ENCODE measurements around the gene CSPG5. TPM values are rescaled to one million over a fixed set of nuclear protein-coding genes. Genes with fewer than 3 reads are reported as not detected.

The CSPG5 gene
- total and polyA plus RNA-seq, 7 experiments from 2014 or later: 0.10 to 0.51 (median 0.43) TPM; not detected in 3

DNA sequence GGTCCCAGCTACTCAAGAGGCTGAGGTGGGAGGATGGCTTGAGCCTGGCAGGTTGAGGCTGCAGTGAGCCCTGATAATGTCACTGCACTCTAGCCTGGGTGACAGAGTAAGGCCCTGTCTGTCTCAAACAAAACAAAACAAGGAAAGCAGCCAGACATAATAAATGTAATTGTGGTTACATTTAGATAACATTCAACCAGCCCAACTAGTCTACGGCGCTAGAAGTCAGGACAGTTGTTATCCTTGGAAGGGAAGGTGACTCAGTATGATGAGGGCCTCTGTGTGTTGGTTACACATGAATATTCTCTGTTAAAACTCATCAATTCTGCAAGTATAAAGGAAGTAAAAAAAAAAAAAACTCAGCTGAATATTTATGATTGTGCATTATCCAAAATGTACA is 27.0 kb upstream of the CSPG5 start:
- intact Hi-C loops (cut with micrococcal nuclease): no loop called here
- ATAC-seq (no peak), DNase-seq (no peak)
- H3K4me3 ChIP-seq (ENCODE audit: low read length): no peak overlapping the region
- no peaks in the 10 kb centered on the region for H3K27me3 ChIP-seq (ENCODE audit: control insufficient read depth in 2 of 2, insufficient read depth in 2 of 2, low read length in 2 of 2)
- no peaks in the 10 kb centered on the region for H3K9me3 ChIP-seq (ENCODE audit: control insufficient read depth in 2 of 3, low read length in 3 of 3)
- H3K36me3 ChIP-seq (ENCODE audit: control insufficient read depth in 2 of 3, insufficient read depth in 3 of 3, low read length in 3 of 3): peaks cover 4 to 68% (median 5%) of the 10 kb centered on the region in 3 experiments
- no peaks in the 10 kb centered on the region for H3K4me1 ChIP-seq (ENCODE audit: control insufficient read depth in 2 of 2, insufficient read depth in 2 of 2, low read length in 2 of 2)
- no peak overlapping the region for H3K27ac ChIP-seq (ENCODE audit: low read depth, low read length)
- Mint-ChIP-seq H3K36me3 (peaks cover 16 to 54% (median 30%) of the 10 kb centered on the region in 5 donors), H3K4me3 (no peak overlapping the region), H3K9me3 (no peaks in the 10 kb centered on the region), H3K27me3 (no peaks in the 10 kb centered on the region), H3K4me1 (peaks cover 0 to 11% (median 4%) of the 10 kb centered on the region in 7 donors), H3K27ac (peak overlapping the region in 1 of 9 donors; percentile 3)
- POLR2A ChIA-PET: no interaction called here
- CTCF ChIA-PET: no interaction called here

DNA sequence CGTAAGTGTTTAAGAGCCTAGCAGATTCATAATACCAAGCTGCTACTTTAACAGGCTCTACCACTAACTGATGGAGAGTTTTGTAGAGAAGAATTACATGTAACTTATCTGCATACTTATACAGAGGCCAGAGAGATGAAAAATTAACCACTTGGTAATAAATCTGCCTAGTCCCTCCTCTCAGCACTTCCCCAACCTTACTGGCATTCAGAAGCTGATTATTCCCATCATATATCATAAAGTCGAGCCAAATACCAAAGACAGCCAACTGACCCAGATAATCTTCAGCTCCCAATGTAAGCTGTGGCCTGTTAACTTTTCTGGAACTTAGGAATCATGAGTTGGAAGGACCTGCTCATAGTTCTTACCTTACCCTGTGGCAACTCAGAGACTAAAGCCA is 25.5 kb upstream of the CSPG5 start:
- Mint-ChIP-seq H3K9me3 (no peaks in the 10 kb centered on the region), H3K27me3 (no peaks in the 10 kb centered on the region), H3K27ac (no peak overlapping the region), H3K36me3 (peaks cover 4 to 44% (median 18%) of the 10 kb centered on the region in 5 donors), H3K4me1 (peaks cover 0 to 11% (median 4%) of the 10 kb centered on the region in 7 donors), H3K4me3 (no peak overlapping the region)
- ATAC-seq: no peak
- Histone ChIP-seq H3K27me3 (ENCODE audit: control insufficient read depth in 2 of 2, insufficient read depth in 2 of 2, low read length in 2 of 2) (no peaks in the 10 kb centered on the region), H3K36me3 (ENCODE audit: control insufficient read depth in 2 of 3, insufficient read depth in 3 of 3, low read length in 3 of 3) (peaks cover 0 to 61% (median 5%) of the 10 kb centered on the region in 3 experiments), H3K4me3 (ENCODE audit: low read length) (no peak overlapping the region), H3K4me1 (ENCODE audit: control insufficient read depth in 2 of 2, insufficient read depth in 2 of 2, low read length in 2 of 2) (no peaks in the 10 kb centered on the region), H3K9me3 (ENCODE audit: control insufficient read depth in 2 of 3, low read length in 3 of 3) (no peaks in the 10 kb centered on the region), H3K27ac (ENCODE audit: low read depth, low read length) (no peak overlapping the region)
- ChIA-PET CTCF (interaction anchor here (0.6 kb wide), 1 partner anchor 197 kb away, joined by 3 read pairs; no protein-coding TSS in a partner anchor), POLR2A (no interaction called here)
- DNase-seq: no peak
- intact Hi-C loops (cut with micrococcal nuclease): no loop called here

DNA sequence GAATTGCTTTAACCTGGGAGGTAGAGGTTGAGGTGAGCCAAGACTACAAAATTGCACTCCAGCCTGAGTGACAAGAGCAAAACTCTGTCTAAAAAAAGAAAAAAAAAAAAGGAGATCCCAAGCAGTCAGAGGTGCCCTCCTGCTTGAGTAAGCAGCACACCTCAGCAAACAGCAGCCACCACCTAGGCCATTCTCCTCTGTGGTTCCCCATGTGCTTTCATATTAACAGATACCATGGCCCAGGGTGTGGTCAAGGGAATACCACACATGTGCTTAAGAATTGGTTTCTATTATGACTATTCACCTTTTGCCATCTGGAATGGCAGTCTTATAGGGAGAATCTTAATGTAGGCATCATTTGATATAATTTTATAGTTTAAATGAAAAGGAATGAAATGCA is 24.7 kb upstream of the CSPG5 start:
- Mint-ChIP-seq H3K27ac (peak overlapping the region in 2 of 9 donors; percentile 44 to 57), H3K36me3 (peaks cover 4 to 40% (median 14%) of the 10 kb centered on the region in 5 donors), H3K4me3 (no peak overlapping the region), H3K9me3 (no peaks in the 10 kb centered on the region), H3K4me1 (peaks cover 0 to 11% (median 3%) of the 10 kb centered on the region in 7 donors), H3K27me3 (no peaks in the 10 kb centered on the region)
- H3K36me3 ChIP-seq (ENCODE audit: control insufficient read depth in 2 of 3, insufficient read depth in 3 of 3, low read length in 3 of 3): peaks cover 0 to 62% (median 5%) of the 10 kb centered on the region in 3 experiments
- H3K27me3 ChIP-seq (ENCODE audit: control insufficient read depth in 2 of 2, insufficient read depth in 2 of 2, low read length in 2 of 2): no peaks in the 10 kb centered on the region
- no peaks in the 10 kb centered on the region for H3K9me3 ChIP-seq (ENCODE audit: control insufficient read depth in 2 of 3, low read length in 3 of 3)
- H3K4me1 ChIP-seq (ENCODE audit: control insufficient read depth in 2 of 2, insufficient read depth in 2 of 2, low read length in 2 of 2): no peaks in the 10 kb centered on the region
- DNase-seq (no peak), ATAC-seq (no peak)
- ChIA-PET CTCF (no interaction called here), POLR2A (no interaction called here)
- no peak overlapping the region for H3K27ac ChIP-seq (ENCODE audit: low read depth, low read length)
- intact Hi-C loops (cut with micrococcal nuclease): no loop called here
- H3K4me3 ChIP-seq (ENCODE audit: low read length): no peak overlapping the region

DNA sequence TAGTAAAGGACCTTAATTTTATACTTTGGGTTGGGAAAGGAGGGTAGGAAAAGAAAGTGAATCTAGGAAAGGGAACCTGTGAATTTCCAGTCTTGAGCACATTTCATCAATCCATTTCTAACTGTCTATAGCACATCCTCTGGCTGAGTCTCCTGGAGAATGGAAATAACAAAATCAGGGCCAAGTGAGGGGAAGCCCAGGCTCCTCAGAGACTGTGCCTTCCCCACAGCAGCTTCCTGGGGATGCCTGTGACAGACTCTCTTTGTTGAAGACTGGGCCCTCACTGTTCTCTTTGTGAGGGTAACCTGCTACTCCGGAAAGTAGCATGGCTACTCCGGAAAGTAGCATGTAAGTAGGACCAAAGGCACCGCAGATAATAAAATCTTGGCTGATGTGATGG is 22.6 kb upstream of the CSPG5 start:
- POLR2A ChIA-PET: no interaction called here
- Mint-ChIP-seq H3K4me1 (peaks cover 0 to 11% (median 4%) of the 10 kb centered on the region in 7 donors), H3K4me3 (no peak overlapping the region), H3K27ac (peak overlapping the region in 2 of 9 donors; percentile 36 to 49), H3K36me3 (peaks cover 3 to 42% (median 15%) of the 10 kb centered on the region in 5 donors), H3K27me3 (no peaks in the 10 kb centered on the region), H3K9me3 (no peaks in the 10 kb centered on the region)
- no peaks in the 10 kb centered on the region for H3K27me3 ChIP-seq (ENCODE audit: control insufficient read depth in 2 of 2, insufficient read depth in 2 of 2, low read length in 2 of 2)
- no peaks in the 10 kb centered on the region for H3K4me1 ChIP-seq (ENCODE audit: control insufficient read depth in 2 of 2, insufficient read depth in 2 of 2, low read length in 2 of 2)
- DNase-seq (no peak), ATAC-seq (no peak)
- intact Hi-C loops (cut with micrococcal nuclease): no loop called here
- H3K9me3 ChIP-seq (ENCODE audit: control insufficient read depth in 2 of 3, low read length in 3 of 3): no peaks in the 10 kb centered on the region
- H3K27ac ChIP-seq (ENCODE audit: low read depth, low read length): no peak overlapping the region
- peaks cover 0 to 53% (median 5%) of the 10 kb centered on the region in 3 experiments for H3K36me3 ChIP-seq (ENCODE audit: control insufficient read depth in 2 of 3, insufficient read depth in 3 of 3, low read length in 3 of 3)
- CTCF ChIA-PET: no interaction called here
- H3K4me3 ChIP-seq (ENCODE audit: low read length): no peak overlapping the region

DNA sequence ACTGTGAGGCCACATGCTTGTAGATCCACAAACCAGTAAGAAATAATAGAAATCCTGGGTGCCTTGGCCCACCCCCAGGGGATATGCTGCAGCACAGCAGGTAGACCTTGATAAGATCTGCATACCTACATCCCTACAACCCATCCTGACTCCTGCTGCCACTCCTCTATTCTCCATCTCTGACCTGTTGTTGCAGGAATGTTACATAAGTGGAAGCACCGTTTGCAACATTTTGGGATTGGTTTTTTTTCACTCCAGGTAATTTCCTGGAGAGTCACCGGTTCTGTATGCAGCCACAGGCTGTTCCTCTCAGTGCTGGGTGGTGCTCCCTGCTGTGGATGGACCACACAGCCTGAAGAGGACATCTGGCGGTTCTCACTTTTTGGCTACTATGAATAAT is 16.1 kb upstream of the CSPG5 start:
- Mint-ChIP-seq H3K27ac (peak overlapping the region in 1 of 9 donors; percentile 29), H3K36me3 (peaks cover 8 to 40% (median 16%) of the 10 kb centered on the region in 5 donors)
- no peaks in the 10 kb centered on the region for H3K9me3 ChIP-seq (ENCODE audit: control insufficient read depth in 2 of 3, low read length in 3 of 3)

DNA sequence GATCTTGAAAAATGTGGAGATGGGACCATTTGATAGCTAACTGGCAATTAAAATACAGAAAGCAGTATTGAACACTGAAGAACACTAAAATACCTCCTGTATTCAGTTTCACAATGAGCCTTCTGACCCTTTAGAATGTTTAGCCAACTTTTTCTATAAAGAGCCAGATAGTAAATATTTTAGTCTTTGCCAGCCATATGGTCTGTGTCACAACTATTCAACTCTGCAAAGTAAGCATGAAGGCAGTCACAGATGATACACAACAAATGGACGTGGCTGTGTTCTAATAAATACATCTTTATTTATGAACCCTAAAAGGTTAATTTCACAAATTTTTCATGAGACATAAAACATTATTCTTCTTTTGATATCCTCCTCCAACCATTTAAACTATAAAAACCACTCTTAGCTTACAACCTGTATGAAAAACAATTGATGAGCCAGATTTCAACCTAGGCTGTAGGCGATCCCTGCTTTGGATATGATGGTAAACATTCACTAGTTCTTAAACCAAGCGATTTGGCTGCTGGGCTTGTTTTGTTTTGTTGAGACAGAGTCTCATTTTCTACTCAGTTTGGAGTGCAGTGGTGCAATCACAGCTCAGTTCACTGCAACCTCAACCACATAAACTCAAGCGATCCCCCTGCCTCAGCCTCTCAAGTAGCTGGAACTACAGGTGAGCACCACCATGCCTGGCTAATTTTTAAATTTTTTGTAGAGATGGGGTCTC is 13.6 kb upstream of the CSPG5 start:
- DNase-seq (no peak), ATAC-seq (no peak)
- Histone ChIP-seq H3K27me3 (ENCODE audit: control insufficient read depth in 2 of 2, insufficient read depth in 2 of 2, low read length in 2 of 2) (no peaks in the 10 kb centered on the region), H3K36me3 (ENCODE audit: control insufficient read depth in 2 of 3, insufficient read depth in 3 of 3, low read length in 3 of 3) (peaks cover 0 to 52% (median 4%) of the 10 kb centered on the region in 3 experiments), H3K4me1 (ENCODE audit: control insufficient read depth in 2 of 2, insufficient read depth in 2 of 2, low read length in 2 of 2) (no peaks in the 10 kb centered on the region), H3K27ac (ENCODE audit: low read depth, low read length) (no peak overlapping the region), H3K9me3 (ENCODE audit: control insufficient read depth in 2 of 3, low read length in 3 of 3) (no peaks in the 10 kb centered on the region), H3K4me3 (ENCODE audit: low read length) (no peak overlapping the region)
- ChIA-PET POLR2A (interaction anchor here (0.6 kb wide), 1 partner anchor 72 kb away, joined by 3 read pairs; no protein-coding TSS in a partner anchor), CTCF (interaction anchor here (0.7 kb wide), 1 partner anchor 24 kb away, joined by 3 read pairs; no protein-coding TSS in a partner anchor)
- Mint-ChIP-seq H3K4me1 (peaks cover 0 to 4% (median 0%) of the 10 kb centered on the region in 7 donors), H3K9me3 (no peaks in the 10 kb centered on the region), H3K36me3 (peaks cover 5 to 40% (median 18%) of the 10 kb centered on the region in 5 donors), H3K4me3 (no peak overlapping the region), H3K27ac (peak overlapping the region in 2 of 9 donors; percentile 23 to 53), H3K27me3 (no peaks in the 10 kb centered on the region)
- intact Hi-C loops (cut with micrococcal nuclease): no loop called here

More for the DNA sequence above, 16.1 kb upstream of the CSPG5 start:
- H3K4me3 Mint-ChIP-seq: no peak overlapping the region
- Histone ChIP-seq H3K4me3 (ENCODE audit: low read length) (no peak overlapping the region), H3K27ac (ENCODE audit: low read depth, low read length) (no peak overlapping the region), H3K4me1 (ENCODE audit: control insufficient read depth in 2 of 2, insufficient read depth in 2 of 2, low read length in 2 of 2) (no peaks in the 10 kb centered on the region), H3K27me3 (ENCODE audit: control insufficient read depth in 2 of 2, insufficient read depth in 2 of 2, low read length in 2 of 2) (no peaks in the 10 kb centered on the region), H3K36me3 (ENCODE audit: control insufficient read depth in 2 of 3, insufficient read depth in 3 of 3, low read length in 3 of 3) (peaks cover 0 to 44% (median 0%) of the 10 kb centered on the region in 3 experiments)
- H3K9me3 Mint-ChIP-seq: no peaks in the 10 kb centered on the region
- peaks cover 0 to 4% (median 0%) of the 10 kb centered on the region in 7 donors for H3K4me1 Mint-ChIP-seq
- H3K27me3 Mint-ChIP-seq: no peaks in the 10 kb centered on the region
- POLR2A ChIA-PET: no interaction called here
- DNase-seq: no peak
- no peak for ATAC-seq
- CTCF ChIA-PET: no interaction called here
- intact Hi-C loops (cut with micrococcal nuclease): no loop called here

Measured in naive thymus-derived CD4-positive, alpha-beta T cell (primary cell).